Fibroblast of peridontal ligament (primary cell): ENCODE results near the gene ELOVL5.
"Not testable (repeated sequence)": the region's sequence is repeated elsewhere in the genome, so short reads cannot be mapped to it uniquely, and the experiment has no call there.

Experiments used
- DNase-seq: peaks from one replicate; pipeline ENCODE4 v3.0.0-alpha.2; 2010; ENCODE audit errors: extremely low read depth

ELOVL5 gene

DNA sequence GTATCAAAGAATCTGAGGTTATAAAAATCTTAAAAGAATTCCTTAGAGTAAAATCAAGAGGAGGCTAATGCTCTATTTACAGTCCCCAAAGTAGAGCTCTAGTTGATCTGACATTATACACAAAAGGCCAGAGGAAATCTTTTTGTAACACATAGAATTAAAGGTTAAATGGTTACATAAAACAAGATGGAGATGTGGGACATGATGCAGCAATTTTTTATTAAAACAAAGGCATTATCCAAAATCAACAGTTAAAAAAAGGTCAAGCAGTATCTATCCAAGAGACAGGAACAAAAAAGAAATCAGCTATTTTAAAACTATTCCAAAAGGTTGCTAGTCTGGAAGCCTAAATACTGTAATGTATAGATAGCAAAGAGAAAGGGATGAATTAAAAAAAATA is 20.4 kb downstream of the ELOVL5 start:
- DNase-seq = peak; percentile 29

DNA sequence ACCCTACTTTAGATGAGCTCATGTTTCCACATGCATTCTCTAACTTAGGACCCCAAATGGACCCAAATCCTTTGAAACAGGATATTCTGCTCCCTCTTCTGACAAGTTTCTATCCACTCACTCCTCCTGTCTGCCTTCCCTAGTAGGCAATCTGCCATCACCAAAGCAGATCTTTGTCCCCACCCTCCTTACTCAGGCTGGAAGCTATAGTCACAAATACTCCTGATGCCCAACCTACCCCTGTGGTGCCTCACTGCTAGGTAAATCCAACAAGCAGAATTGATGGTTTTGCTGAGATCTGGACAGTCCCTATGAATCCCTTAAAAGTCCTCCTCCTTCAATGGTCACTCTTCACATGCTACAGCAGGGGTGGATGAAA is 21.7 kb downstream of the ELOVL5 start:
- peak; percentile 41 for DNase-seq

DNA sequence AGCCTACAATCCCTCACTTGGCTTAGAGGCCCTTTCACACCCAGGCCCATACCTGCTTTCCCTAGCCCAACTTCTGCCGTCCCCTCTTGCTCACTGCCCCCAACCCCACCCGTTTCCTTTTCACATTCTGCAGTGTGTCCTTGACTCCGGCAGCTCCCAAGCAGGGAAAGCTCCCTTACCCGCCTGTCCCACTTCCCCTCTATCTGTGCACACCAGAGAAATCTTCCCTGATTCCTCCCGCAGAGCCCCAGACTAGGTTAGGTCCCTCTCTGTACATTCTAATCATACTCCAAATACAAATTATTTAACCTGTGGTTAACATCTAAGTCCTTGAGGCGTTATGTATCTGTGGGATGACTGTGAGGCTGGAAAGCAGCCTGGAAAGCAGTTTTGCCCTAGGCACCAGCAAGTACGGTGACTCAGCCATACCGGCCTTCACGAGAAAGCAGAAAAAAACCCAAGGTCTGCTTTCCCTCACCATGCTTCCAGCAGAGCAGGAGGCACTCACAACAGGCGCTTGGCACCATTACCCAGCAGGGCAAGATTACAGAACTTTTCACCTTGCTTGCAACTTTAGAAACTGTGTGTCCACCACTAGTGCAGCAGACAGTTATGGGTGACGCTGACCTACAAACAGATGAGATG is 22.3 kb downstream of the ELOVL5 start:
- peak; percentile 93 for DNase-seq

DNA sequence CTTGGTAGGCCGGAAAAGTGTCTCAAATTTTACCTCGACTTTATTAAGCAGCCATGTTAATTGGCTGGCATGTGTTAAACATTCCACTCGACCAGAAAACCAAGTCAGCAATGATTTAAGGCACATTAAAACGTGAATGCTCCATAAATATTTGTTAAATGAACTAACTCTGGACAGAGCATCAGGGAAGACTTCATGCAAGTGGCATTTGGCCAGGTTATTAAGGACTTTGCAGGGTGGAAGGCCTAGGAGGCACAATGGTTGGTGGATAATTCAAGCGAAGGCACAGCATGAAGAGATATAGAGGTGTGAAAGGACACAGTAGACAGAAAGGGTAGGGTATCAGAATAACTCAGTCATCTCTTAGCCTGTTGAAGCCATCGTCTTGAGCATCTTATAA is 23.0 kb downstream of the ELOVL5 start:
- no peak for DNase-seq

DNA sequence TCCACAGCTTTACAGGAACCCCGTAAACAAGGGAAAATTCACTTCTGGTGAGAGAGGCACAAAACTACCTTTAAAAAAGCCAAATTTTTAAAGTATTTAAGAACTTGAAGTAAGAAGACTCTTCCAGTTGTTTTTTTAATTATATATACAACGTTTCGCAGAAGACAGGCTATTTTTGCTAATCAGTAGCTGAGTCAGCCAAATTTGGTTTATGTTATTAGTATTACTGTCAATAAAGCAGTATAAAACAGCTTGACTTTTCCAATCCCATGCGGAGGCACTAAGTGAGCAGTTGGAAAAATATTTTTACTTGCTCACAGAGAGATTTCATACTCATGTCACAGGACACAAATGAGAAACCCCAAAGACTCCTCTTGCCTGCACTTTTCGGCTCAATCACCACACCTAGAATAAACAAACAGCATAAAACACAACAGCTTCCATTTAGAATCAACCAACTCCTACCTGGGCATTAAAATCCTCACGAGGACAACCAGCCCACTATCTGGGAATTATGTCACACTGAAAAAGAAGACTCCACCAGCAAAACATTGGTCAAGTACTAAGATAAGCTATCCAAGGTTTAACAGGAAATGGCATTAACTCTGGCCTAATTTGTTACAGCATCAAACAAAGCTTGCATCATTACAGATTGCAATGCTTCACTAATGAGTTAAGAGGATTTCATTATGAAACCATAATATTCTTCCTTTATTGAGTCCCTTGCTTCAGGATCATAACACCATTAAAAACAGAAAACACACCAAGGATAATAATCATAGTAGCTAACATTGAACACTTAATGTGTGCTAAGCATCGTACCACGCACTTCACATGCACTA is 26.3 kb downstream of the ELOVL5 start:
- DNase-seq = peak; percentile 33

DNA sequence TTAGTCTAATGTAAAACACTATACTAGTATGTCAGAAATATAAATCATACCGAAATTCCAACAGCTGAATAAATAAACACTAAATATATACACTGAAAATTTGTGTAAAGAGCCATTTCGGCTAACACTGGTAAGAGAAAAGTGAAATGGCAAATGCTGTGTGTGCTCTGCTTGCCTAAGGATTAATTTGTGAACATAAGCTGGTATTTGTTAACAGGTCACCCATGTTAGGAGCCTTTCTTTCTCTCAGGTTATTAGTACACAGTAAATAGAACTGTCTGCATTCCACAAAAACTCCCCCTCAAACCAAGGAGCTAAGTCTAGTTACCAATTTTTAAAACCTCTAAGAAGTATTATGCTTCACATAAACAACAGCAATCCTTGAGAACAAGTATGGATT is 27.0 kb downstream of the ELOVL5 start:
- no peak for DNase-seq

DNA sequence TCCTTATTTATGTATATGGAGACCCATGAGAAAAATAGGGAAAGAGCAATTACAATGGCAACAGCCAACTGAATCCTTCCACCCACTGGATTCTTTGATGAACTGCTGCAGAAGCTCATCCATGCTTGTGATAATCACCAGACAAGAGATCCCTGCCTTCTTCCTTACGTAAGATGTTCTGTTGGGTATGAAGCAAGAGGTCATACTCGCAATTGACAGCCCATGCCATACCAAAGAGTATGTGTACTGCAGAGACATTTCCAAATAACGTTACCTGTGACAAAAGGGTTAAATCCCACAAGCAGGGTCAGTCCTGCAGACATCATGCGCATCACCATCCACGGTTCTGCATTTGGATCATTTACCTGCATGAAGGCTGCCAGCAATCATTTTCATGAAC is 27.8 kb downstream of the ELOVL5 start:
- no peak for DNase-seq

DNA sequence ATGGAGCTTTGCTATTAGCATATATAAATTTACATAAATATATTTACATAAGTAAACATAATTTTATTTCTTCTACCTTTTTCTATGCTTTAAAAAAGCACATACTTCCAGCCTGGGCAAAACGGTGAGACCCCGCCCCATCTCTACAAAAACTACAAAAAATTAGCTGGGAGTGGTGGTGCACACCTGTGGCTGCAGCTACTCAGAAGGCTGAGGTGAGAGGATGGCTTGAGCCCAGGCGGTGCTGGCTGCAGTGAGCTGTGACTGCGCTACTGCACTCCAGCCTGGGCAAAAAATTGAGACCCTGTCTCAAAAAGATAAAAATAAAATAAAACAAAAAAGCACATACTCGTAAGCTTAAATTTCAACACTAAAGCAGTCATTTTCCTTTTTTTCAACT is 30.3 kb downstream of the ELOVL5 start:
- no peak for DNase-seq

DNA sequence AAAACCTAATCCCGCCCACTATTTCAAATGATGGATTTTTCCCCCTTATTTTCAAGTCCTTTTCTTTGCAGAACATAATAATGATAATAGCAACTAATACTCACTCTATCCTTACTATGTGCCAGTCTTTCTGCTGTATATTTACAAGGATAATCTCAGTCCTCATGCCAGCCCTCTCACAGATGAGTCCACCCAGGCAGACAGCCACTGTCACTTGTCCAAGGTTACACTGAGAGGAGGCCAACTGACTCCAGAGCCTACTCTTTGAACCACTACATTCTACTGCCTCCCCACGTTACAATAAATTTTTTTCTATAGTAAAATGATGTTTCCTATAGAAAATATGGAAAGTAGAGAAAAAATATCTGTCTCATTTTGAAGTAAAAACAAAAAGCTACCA is 30.9 kb downstream of the ELOVL5 start:
- no peak for DNase-seq

DNA sequence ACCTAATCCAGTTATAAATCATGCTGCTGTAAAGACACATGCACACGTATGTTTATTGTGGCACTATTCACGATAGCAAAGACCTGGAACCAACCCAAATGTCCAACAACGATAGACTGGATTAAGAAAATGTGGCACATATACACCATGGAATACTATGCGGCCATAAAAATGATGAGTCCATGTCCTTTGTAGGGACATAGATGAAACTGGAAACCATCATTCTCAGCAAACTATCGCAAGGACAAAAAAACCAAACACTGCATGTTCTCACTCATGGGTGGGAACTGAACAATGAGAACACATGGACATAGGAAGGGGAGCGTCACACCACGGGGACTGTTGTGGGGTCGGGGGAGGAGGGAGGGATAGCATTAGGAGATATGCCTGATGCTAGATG is 31.5 kb downstream of the ELOVL5 start:
- DNase-seq = not testable (repeated sequence)

DNA sequence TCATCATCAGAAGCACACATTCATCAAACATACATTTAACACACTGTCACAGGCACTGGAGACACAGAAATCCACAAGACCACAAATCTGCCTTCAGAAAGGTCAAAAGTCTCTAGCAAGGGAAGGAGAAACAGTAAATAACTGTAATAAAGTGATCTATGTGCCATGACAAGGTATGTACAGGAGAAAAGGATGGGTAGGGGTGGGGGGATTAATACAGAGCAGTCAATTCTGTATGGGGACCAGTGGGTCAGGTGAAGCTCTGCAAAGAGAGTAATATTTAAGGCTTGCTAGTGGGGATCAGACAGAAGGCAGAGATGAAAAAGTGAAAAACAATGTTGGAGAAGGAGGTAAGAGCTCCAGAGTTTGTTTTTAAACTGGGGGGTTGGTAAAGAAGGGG is 32.6 kb downstream of the ELOVL5 start:
- no peak for DNase-seq

DNA sequence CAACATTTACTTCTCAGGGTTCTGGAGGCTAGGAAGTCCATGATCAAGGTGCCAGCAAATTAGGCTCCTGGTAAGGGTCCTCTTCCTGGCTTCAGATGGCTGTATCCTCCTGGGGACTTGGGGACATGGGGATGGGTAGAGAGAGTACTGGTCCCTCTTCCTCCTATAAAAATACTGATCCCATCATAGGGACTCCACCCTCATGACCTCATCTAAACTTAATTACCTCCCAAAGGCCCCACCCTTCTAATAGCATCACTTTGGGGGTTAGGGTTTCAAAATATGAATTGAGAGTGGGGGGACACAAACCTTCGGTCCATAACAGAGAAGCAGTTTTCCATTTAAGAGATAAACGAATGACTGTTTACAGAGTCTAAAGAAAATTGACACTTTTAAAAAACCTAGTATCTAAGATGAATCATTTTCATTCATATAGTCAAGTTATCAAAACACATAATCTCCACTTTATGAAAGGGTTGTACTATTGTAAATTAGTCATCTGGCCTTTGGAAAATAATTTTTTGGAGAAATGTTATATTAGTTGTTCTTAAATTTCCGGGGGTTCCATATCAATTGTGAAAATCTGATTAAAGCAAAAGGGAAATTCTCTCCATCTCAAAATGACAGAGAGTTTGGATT is 33.5 kb downstream of the ELOVL5 start:
- DNase-seq = no peak

DNA sequence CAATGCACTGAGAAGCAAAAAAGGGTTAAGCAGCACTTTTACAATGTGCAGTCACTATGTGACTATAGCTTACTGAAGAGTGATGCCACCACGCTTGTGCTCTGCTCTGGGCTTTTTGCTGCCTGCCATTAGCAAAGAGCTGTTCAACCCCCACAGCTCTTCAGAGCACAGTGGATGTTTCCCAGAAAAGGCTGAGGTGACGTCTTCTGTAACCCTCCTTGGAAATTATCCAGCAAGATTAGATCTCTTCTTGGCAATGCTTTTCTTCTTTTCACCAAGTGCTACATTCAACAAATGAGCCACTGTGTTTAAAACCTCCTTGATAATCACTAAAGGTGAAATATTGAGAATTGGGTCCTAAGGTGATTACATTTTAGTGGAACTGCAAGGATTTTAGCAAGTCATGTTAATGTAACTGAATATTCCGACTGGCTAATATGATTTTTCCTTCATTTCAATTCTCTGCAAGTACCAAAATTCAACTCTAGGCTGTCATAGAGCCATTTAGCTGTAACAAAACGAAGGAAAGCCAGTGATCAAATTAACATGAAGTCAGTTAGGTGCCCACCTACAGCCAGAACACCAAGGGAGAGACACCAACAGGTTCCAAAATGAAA is 34.9 kb downstream of the ELOVL5 start:
- DNase-seq = no peak

DNA sequence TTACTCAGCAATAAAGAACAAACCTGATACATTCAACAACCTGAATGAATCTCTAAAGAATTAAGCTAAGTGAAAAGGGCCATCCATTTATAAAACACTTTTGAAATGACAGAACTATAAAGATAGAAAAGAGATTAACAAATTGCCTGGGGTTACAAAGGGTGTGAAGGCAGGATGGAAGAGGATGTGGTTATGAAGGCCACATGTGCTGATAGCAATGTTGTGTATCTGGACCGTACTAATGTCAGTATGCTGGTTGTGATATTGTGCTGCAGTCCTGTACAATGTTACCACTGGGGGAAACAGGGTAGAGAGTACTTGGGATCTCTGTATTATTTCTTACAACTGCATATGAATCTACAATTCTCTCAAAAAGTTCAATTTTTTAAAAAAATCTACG is 36.4 kb downstream of the ELOVL5 start:
- DNase-seq = no peak

DNA sequence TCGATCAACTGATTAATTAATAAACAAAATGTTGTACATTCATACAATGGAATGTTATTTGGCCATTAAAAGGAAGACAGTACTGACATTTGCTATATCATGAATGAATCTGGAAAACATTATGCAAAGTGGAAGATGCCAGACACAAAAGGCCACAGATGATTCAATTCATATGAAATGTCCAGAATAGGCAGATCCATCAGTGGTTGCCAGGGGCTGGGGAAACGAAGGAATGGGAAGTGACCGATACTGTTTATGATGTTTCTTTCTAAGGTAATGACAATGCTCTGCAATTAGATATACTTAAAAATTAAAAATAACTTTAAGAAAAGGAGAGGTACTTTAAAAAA is 37.2 kb downstream of the ELOVL5 start:
- DNase-seq = peak; percentile 64

DNA sequence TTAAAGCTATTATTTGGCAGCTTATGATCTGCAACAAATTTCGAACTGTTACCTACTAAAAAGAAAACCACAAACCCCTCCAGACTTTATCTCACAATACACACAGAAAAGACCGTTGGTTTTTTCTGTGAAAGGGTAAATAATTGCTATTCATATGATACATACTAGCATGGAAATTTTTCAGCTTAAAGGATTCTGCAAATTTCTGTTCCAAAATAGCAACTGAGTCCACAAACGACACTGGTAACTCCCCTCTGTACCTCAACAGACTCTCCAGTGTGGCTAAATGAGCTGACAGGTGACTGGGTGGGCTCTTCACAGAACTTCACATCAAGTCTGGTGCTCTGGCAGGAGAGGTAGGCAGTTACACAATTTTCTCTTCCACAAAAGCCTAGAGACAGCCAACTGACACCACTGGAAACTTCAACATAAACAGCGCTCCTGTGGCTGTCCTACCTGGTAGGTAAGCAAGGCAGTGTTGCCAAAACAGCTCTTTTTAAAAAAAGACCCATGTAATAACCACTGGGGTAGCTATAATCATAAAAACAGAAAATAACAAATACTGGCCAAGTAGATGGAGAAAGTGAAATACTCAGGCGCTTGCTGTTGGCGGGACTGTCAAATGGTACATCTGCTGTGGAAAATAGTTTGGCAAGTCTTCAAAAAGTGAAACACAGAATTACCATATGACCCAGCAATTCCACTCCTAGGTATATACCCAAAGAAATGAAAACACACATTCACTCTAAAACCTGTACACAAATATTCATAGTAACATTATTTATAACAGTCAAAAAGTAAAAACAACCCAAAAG is 37.8 kb downstream of the ELOVL5 start:
- DNase-seq = no peak

DNA sequence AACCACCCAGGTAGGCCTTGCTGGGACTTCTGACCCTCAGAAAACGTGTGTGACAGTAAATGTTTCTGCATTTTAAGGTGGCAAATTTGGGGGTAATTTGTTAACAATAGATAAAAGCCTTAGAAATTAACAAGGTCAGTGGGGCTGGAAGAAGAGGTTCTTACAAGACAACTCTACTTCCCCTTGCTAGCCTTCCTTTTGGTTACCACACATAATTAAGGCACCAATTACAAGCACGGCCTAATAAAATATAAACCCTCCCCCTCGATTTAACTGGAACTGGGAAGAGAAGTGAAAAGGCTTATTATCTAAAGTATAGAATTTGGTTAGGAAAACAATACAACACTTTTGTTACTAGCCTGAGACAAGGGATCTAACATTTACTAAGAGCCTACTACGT is 38.8 kb downstream of the ELOVL5 start:
- DNase-seq = no peak

DNA sequence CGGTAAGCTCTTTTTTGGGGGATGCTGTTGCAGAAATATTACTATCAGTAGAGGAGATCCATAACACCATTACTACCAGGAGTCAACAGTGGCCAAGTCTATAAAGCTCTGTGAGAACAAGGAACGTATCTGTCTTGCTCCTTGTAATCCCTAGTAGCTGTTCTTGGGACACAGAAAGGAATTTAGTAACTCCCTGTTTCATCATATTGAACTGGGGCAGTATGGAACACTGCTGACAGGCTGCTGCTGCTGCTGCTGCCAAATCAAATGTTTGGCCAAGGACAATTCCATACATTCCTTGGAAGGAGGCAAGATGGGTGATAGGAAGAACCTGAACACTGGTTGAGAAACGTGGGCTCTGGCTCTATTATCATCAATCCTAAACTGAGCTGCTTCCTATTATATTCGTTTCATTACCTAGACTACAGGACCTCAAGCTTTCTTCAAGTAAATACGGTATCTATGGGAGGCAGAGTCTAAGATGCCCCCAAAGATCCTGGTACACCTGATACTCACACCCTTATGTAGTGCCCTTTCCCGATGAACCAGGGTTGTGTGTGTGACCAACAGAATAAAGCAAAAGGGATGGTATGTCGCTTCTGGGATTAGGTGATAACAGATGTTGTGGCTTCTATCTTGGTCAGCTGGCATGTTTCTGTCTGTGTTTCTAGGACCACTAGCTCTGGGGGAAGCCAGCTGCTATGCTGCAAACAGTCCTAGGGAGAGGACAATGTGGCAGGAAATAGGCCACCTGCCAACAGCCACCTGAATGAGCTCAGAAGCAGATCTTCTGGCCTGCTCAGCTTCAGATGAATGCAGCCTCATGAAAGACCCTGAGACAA is 39.5 kb downstream of the ELOVL5 start:
- DNase-seq = peak; percentile 75

DNA sequence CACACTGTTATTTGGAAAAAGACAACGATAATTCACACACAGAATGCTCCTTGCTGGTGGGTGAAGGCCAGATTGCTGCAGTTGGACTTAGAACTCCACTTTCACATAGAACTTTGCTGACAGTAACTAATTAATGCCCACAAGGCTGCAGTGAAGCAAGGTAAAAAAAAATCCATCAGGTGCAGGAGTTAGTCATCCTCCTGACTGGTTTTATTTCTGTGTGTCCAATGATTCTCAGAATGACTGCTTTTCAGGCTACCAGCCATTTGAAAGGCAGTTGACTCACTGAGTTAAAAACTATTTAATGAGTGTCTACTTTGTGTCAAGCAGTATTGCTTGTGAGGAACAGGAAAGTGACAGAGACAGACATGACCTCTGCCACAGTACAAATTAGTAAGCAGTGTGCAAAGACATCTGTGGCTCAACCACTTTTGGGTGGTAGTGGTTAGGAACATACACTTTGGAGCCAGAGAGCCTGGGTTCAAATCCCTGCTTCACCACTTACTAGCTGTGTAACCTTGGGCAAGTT is 41.9 kb downstream of the ELOVL5 start:
- DNase-seq = no peak

DNA sequence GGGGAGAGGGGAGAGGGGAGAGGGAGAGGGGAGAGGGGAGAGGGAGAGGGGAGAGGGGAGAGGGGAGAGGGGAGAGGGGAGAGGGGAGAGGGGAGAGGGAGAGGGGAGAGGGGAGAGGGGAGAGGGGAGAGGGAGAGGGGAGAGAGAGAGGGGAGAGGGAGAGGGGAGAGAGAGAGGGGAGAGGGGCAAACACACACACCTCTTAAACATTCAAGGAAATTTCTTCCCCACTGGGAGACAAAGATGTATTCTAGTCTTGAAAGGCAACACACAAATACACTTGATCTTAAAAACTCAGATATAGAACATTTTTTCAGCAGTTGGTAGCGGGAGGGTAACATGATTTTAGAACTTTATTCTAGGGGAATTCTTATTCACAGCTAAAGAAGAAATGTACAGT is 42.5 kb downstream of the ELOVL5 start:
- DNase-seq = not testable (repeated sequence)
